Activated effector memory CD4-positive, alpha-beta T cell treated with Interleukin-2 at 50 U/mL for 16 hours (primary cell): ENCODE measurements around the gene ARHGAP15.

Experiments
- DNase-seq: peaks from one replicate; pipeline ENCODE4 v3.0.0-alpha.2; 2020

ARHGAP15 gene

DNA sequence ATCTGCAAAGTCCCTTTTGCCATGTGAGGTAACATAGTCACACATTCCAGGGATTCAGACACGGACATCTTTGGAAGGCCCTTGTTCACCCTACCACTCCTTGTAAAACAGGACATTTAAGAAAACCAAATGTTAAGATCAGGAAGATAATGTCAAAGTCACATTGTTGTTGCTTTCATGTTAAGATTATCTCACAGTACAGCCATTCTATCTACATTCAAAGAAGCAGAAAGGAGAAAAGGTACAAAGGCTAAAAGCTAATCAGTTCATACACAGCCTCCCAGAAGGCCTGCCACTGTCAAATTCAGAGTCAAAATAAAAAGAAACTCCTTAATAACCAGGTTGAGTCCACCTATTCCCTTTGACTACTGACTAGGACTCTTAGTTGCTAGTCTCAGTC is 573.7 kb downstream of the ARHGAP15 start:
- no peak for DNase-seq

DNA sequence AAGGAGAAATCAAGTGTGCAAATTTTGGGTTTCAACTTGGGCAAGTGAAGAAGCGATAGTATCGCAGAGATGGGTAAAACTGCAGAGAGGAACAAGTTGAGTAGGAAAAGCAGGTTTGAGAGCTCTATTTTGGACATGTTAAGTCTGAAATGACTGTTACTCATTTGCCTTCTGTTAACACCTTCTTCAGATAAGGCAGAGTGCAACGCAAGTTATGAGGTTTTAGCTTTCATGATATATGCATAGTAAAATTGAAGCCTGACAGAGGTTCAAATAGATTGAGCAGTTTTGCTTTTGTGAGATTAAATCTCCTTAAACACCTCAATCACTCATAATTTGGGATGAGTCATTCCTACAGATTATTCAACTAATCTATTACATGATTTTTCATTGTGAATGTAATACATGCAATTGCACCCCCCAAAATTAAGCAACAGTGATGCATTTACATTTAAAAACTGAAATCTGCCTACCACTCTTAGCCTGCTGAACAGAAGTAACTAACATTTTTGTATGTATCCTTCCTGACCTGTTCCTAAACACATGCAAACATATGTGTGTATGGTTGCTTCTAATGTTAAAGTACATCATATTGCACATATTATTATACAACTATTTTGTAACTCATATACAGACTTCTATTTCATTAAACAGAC is 575.4 kb downstream of the ARHGAP15 start:
- no peak for DNase-seq

- no peak for DNase-seq
Observed at GRCh38 chr2:143705108-143705707, 576.0 kb downstream of the ARHGAP15 start.

DNA sequence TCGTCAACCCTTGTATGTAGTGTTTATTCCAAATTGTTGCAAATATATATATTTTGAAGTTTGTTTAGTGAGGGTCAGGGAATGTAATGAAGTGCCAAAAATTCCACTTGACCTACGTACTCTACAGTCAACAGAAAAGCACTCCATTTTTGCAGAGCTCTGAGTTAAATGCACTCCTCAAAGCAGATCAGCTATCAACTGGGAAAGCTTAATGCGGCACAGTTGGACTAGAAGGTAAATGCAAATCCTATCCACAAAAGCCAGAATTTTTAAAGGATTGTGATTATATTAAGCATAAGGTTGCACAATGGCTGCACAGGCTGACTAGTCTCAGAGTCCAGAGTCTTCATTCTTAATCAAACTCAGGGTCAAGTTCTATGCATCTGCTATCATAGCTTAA is 577.1 kb downstream of the ARHGAP15 start:
- DNase-seq, result no peak

DNA sequence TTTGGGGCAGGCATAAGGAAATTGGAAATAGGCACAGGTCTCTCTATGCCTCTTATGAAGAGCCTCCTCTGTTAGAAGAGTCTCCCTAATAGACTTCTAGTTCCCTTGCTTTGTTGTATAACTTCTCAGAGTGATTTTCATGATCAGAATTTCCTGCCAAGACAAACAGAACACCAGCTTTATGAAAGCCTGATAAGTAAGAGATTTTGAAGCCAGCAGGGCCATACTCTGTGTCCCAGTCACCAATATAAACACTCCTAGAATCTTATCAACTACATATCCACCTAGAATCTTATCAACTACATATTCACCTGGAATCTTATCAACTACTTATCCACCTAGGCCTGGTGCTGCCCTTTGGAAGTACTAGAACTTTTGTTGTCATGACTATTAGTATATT is 579.5 kb downstream of the ARHGAP15 start:
- DNase-seq, result no peak

DNA sequence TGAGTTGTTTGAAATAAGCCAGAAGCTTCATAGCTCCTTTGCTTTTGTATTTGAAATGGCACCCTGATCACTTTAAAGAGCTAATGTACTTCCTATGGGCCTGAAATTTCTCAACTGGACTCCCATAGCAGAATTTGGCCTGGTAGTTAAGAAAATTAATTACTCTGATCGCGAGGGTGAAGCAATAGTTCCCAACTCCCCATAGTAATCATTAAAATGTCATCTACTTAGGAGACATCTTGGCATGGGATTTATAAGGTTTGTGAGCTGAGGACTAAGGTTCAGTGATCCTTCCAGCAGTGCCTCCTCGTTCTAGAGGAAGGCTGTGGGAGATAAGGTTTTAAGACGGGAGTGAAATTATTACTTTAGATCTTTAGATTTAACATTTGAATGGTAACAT is 581.0 kb downstream of the ARHGAP15 start:
- no peak for DNase-seq

DNA sequence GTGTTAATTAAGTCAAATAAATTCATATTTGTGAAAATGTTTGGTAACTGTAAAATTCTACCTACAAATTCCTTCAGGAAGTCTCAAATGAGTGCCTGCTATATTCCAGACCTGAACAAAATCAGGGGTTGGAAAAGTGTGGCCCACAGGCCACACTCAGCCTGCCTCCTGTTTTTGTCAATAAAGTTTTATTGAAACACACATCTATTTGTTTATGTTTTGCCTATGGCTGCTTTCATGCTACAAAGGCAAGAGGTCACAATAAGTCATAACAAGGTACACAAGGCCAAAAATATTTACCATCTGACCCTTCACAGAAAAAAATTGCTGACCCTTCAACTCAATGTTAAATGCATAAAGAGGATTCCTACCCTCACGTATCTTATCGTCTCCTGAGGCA is 581.7 kb downstream of the ARHGAP15 start:
- no peak for DNase-seq

GRCh38 chr2:143716522-143716921 is 587.3 kb downstream of the ARHGAP15 start:
- DNase-seq, result no peak

DNA sequence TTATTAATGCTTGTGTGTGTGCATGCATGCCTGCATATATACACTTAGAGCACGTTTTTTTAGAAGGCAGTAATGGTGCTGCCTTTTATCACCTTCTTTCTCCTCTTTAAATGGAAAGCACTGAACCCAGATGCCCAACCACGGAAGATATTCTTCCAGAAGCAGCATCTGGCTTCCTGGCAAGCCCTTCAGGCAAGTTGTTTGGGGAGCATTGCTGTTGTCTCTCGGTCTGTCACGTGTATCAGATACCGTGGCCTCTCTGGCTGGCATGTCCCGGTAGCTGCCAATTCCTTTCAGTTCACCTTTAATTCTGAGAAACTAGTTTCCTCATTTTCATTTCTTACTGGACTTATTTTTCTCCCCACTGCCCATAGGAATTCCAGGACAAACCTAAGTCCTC is 587.8 kb downstream of the ARHGAP15 start:
- no peak for DNase-seq

GRCh38 chr2:143717536-143718168 is 588.4 kb downstream of the ARHGAP15 start:
- DNase-seq, result no peak

DNA sequence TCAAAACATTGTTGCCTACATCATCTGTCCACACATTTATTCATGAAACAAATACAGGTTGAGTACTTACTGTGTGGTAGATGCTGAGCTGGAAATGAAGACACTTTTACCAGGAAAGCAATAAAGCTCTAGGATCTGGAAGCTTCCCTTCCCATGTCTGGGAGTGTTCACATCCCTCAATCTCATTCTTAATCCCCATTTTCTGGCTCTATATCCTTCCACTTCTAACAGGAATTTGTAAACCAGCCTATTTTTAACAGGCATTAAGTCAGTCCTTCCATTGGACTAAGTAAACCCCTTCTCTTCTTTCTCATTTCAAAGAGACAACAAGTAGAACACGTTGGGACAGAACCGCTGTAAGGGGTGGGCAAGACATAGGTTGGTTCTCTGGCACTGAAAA is 589.5 kb downstream of the ARHGAP15 start:
- no peak for DNase-seq

DNA sequence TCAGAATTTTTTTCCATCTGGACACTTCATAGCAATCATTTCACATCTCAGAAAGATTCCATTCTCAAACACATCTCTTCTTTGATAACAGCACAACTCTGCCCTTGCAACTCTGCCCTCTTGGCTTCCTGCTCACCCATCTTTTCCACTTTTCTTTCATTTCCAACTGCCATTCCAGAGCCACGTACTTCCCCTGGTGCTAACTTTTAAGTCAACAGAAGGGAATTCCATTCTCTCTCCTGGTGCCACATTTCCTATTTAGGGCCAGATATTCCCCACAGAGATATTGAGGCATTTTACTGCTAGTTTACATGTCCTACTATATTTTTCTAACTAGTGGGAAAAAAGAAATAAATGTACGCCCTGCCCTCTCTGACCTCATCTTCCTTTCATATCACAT is 590.2 kb downstream of the ARHGAP15 start:
- DNase-seq, result no peak

DNA sequence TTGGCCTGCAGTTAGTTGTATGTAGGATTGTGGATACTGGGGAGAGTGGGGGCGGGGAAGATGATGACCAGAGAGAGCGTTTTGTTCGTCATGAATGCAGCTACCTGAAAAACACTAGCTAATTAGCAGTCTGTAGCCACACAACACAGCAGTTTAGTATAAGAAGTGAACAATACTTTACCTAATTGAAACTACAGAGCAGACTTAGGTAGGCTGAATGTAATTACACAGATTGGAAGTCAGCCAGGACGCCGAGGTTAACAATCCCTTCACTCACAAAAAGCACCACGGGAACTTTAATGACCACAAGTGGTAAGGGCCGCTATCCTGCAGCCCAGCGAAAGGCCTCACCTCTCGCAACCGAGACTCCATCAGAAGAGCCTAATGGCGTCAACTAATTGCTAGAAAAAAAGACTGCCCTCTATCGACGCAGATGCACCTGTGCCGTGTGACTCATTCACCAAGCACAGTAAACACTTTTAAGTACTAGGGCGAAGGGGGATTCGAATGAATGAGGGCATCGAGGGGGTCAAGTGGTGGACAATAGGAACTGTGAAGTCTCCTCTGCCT is 591.0 kb downstream of the ARHGAP15 start:
- no peak for DNase-seq

GRCh38 chr2:143725400-143725799 is 596.2 kb downstream of the ARHGAP15 start:
- no peak for DNase-seq

DNA sequence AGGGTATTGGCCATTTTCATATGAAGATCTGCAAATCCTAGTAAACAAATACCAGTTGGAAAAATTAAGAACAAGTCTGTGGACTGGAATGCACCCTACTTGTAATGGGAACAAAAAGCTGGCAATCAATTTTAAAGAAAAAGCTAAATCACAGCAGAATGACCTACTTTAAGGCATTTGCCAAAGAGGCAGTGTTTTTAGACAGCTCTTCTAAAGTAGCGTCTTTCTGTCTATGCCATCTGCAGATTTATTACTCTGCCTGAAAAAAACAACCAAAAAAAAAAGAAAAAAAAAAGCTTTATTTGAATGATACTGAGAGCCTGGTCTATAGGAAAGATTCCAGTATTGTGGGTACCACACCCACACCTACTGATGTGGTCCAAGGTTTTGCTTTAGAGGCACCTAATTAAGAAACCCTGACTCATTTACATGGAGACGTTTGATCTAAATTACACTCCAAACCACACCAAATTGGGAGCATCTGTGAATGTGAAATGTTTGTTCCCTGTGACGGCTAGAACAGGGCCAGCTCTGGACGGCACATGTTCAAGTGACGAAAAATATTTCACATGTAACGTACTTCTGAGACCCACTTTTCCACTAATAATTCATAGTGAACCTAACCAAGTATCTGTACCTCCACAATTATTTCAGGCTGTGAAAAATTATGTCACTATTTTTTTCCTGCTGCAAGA is 597.1 kb downstream of the ARHGAP15 start:
- DNase-seq, result no peak

GRCh38 chr2:143728498-143728897 is 599.3 kb downstream of the ARHGAP15 start:
- no peak for DNase-seq

GRCh38 chr2:143729296-143729814 is 600.1 kb downstream of the ARHGAP15 start:
- no peak for DNase-seq

- no peak for DNase-seq
Observed at GRCh38 chr2:143730155-143730952, 601.1 kb downstream of the ARHGAP15 start.

DNA sequence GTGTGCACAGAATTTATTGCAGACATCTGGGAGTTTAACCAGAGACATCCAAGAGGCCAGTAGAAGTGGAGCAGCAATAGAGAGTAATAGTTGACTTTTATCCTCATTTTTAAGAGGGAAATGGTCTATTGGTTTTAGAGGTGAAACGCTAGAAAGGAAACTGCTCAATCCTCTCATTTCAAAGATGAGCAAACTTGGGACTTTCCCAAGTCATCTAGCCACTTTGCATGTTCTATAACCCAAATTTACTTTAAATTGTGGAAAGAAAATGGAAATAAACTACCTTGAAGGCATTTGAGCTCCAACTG is 601.7 kb downstream of the ARHGAP15 start:
- DNase-seq, result no peak

DNA sequence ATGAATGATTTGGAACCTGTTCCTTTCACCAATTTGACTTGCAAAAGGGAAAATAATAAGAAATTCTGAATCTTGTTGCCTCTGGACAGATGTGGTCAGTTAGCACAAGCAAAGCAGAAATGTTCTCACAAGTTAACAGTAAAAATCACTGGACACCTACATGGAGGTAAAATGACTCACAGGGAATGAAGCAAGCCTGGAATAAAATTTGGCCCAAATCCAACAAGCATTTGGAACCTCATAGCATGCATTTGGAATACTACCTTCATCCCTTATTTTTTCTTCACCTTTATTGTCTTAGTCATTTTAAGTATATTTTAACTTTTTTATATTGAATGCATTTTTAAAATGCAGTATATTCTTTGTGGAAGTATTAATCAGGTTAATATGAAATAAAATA is 602.9 kb downstream of the ARHGAP15 start:
- no peak for DNase-seq

- DNase-seq, result no peak
Observed at GRCh38 chr2:143732871-143733270, 603.7 kb downstream of the ARHGAP15 start.

GRCh38 chr2:143734507-143734906 is 605.3 kb downstream of the ARHGAP15 start:
- no peak for DNase-seq

DNA sequence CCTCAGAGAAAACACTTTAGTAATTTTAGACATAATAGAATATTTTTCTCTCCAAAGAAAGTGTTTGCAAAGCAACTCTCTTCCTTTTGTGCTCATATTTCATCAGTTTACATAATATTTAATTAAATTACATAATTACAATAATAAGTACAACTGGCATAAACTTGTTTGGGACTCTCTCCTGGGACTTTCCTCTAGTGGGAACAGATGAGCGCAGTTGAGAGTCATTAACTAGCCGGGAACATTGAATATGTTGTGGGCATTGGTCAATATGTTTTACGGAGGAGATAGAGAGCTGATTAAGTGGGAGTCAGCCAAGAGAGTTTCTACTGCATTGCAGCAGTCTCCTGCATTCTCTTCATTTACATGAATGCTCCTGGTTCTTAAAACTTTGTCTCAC is 607.7 kb downstream of the ARHGAP15 start:
- no peak for DNase-seq
